ENCODE data around the gene ANGPTL2. TPM values are rescaled to one million over a fixed set of nuclear protein-coding genes. Genes with fewer than 3 reads are reported as not detected.

The ANGPTL2 gene
- total and polyA plus RNA-seq, 2 of the 4 experiments (the other 2 are of a cell fraction) = 9.5 to 25.1 TPM

DNA sequence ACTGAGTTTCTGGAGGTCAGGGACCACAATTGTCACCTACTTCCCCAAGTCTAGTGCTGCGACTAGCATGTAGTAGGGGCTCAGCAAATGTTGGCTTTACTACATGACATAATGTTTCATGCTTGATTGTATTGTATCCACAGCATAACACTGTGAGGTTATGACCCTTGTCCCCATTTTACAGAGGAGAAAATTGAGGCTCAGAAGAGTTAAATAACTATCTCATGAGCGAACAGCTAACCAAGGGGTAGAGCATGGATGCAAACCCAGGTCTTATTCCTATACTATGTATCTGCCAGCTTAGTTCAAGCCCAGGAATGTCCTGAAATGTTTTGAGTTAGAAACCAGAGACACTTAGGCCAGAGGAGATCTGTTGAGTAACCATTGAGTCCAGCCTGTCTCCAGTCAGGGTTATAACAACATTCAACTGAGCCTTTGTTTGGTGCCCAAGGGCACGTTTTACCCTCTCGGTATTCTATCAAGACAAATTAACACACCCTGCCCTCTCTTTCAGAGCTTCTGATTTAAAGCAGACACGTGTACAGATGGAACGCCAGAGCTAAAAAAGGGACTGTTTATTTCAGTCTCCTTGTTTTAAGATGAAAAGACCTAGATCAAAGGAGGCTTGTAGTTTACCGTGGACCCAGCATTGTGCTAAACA, 16.5 kb downstream of the ANGPTL2 start:
- in situ Hi-C loops (cut with MboI; ENCODE audit: low sequenced_read_pairs) = no loop called here
- TF ChIP-seq MAZ (IDR thresholded peaks at IDR 0.05; ENCODE audit: borderline replicate concordance, low read depth, low read length) = no peak
- TF ChIP-seq FOS (IDR thresholded peaks at IDR 0.05; ENCODE audit: low read depth, low read length) = no peak
- TF ChIP-seq CEBPB (IDR thresholded peaks at IDR 0.05; ENCODE audit: low read depth, low read length) = no peak
- TF ChIP-seq, protein P1, sequence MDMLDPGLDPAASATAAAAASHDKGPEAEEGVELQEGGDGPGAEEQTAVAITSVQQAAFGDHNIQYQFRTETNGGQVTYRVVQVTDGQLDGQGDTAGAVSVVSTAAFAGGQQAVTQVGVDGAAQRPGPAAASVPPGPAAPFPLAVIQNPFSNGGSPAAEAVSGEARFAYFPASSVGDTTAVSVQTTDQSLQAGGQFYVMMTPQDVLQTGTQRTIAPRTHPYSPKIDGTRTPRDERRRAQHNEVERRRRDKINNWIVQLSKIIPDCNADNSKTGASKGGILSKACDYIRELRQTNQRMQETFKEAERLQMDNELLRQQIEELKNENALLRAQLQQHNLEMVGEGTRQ (IDR thresholded peaks at IDR 0.05; ENCODE audit: low read depth, low read length) = no peak
- TF ChIP-seq, protein P2, sequence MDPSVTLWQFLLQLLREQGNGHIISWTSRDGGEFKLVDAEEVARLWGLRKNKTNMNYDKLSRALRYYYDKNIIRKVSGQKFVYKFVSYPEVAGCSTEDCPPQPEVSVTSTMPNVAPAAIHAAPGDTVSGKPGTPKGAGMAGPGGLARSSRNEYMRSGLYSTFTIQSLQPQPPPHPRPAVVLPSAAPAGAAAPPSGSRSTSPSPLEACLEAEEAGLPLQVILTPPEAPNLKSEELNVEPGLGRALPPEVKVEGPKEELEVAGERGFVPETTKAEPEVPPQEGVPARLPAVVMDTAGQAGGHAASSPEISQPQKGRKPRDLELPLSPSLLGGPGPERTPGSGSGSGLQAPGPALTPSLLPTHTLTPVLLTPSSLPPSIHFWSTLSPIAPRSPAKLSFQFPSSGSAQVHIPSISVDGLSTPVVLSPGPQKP (IDR thresholded peaks at IDR 0.05; ENCODE audit: borderline replicate concordance, low read depth, low read length) = no peak
- TF ChIP-seq RAD21 (IDR thresholded peaks at IDR 0.05; ENCODE audit: low read length) = no peak
- TF ChIP-seq, protein P3, sequence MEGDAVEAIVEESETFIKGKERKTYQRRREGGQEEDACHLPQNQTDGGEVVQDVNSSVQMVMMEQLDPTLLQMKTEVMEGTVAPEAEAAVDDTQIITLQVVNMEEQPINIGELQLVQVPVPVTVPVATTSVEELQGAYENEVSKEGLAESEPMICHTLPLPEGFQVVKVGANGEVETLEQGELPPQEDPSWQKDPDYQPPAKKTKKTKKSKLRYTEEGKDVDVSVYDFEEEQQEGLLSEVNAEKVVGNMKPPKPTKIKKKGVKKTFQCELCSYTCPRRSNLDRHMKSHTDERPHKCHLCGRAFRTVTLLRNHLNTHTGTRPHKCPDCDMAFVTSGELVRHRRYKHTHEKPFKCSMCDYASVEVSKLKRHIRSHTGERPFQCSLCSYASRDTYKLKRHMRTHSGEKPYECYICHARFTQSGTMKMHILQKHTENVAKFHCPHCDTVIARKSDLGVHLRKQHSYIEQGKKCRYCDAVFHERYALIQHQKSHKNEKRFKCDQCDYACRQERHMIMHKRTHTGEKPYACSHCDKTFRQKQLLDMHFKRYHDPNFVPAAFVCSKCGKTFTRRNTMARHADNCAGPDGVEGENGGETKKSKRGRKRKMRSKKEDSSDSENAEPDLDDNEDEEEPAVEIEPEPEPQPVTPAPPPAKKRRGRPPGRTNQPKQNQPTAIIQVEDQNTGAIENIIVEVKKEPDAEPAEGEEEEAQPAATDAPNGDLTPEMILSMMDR (conservative IDR thresholded peaks at IDR 0.05; ENCODE audit: low read depth, low read length) = no peak
- TF ChIP-seq SMC3 (IDR thresholded peaks at IDR 0.05; ENCODE audit: low read depth, low read length) = no peak
- TF ChIP-seq MXI1 (IDR thresholded peaks at IDR 0.05; ENCODE audit: borderline replicate concordance, low read depth, low read length) = no peak
- no peak for TF ChIP-seq CHD1 (IDR thresholded peaks at IDR 0.05; ENCODE audit: low read depth, low read length)
- no peak for TF ChIP-seq POLR2A (IDR thresholded peaks at IDR 0.05; ENCODE audit: low read depth, low read length)
- TF ChIP-seq MAFK (IDR thresholded peaks at IDR 0.05; ENCODE audit: low read depth, low read length) = no peak
- TF ChIP-seq NFE2L2 (IDR thresholded peaks at IDR 0.05; ENCODE audit: low read depth, low read length) = no peak
- no peak for TF ChIP-seq BHLHE40 (IDR thresholded peaks at IDR 0.05; ENCODE audit: low read depth, low read length)
- TF ChIP-seq RCOR1 (IDR thresholded peaks at IDR 0.05; ENCODE audit: insufficient replicate concordance, low read length) = no peak
- no peak for TF ChIP-seq RFX5 (IDR thresholded peaks at IDR 0.05; ENCODE audit: low read depth, low read length)
- 50% methylated on average over 1 of the region's 7 CpGs; no CpG with 5 or more reads in 1 of the 2 experiments for WGBS, 2 experiments (ENCODE audit: extremely low coverage in 2 of 2, insufficient read length in 1 of 2)

More for the DNA sequence above, 16.5 kb downstream of the ANGPTL2 start:
- Histone ChIP-seq H2AFZ (replicated peaks; ENCODE audit: low read length, poor library complexity) (no peak overlapping the region), H2BK15ac (ENCODE audit: low read depth, low read length) (no peak overlapping the region), H3K4me1 (ENCODE audit: control insufficient read depth, insufficient read depth, low read length) (peaks cover 25% of the 10 kb centered on the region), H3K4me2 (ENCODE audit: low read depth, low read length) (no peak overlapping the region), H4K91ac (ENCODE audit: insufficient read depth, low read depth, low read length) (no peak overlapping the region), H3K9ac (ENCODE audit: low read depth, low read length) (no peak overlapping the region), H3K4me3 (ENCODE audit: insufficient read depth, low read depth, low read length) (no peak overlapping the region), H3K9me3 (ENCODE audit: control insufficient read depth, insufficient read depth, low read length) (no peaks in the 10 kb centered on the region), H3K27ac (ENCODE audit: insufficient read depth, low read length) (no peak overlapping the region), H2BK20ac (ENCODE audit: low read depth, low read length) (no peak overlapping the region), H3K14ac (replicated peaks; ENCODE audit: low read depth, low read length) (no peak overlapping the region), H3K56ac (ENCODE audit: extremely low read depth, insufficient read depth, low read length) (no peak overlapping the region), H3K27me3 (ENCODE audit: control insufficient read depth, insufficient read depth, low read length) (no peaks in the 10 kb centered on the region), H2BK5ac (ENCODE audit: low read depth, low read length, poor library complexity, severe bottlenecking) (no peak overlapping the region), H3K18ac (ENCODE audit: low read depth, low read length) (no peak overlapping the region), H3K79me1 (ENCODE audit: low read depth in 1 of 2, low read length in 2 of 2) (peaks cover 6 to 29% of the 10 kb centered on the region in 2 experiments; a peak in 2 of 4 replicates), H3K23ac (ENCODE audit: low read depth, low read length) (no peak overlapping the region), H4K8ac (ENCODE audit: low read depth in 2 of 2, low read length in 2 of 2) (no peak overlapping the region), H2AK5ac (ENCODE audit: low read depth, low read length) (no peak overlapping the region), H4K5ac (ENCODE audit: low read depth, low read length) (no peak overlapping the region), H3K9me1 (ENCODE audit: insufficient read depth, low read length) (peaks cover 17% of the 10 kb centered on the region), H2AK9ac (replicated peaks; ENCODE audit: low read depth, low read length, poor library complexity) (no peak overlapping the region), H3K36me3 (ENCODE audit: control insufficient read depth, insufficient read depth, low read length) (peaks cover 74% of the 10 kb centered on the region), H2BK120ac (ENCODE audit: low read depth, low read length) (no peak overlapping the region), H3K4ac (ENCODE audit: low read depth, low read length) (no peak overlapping the region), H4K20me1 (ENCODE audit: insufficient read depth, low read length) (peaks cover 45% of the 10 kb centered on the region; the same call in 1 of the 2 replicates)
- POLR2A ChIA-PET (ENCODE audit: unreplicated experiment) = no interaction called here
- intact Hi-C loops (cut with micrococcal nuclease) (no loop called here), dilution Hi-C loops (cut with HindIII; ENCODE audit: low sequenced_read_pairs, unreplicated experiment) (no loop called here)
- ATAC-seq (ENCODE audit: low read depth) (peak; percentile 17; the same call in 1 of the 2 replicates), DNase-seq (no peak)
- CTCF ChIA-PET = interaction anchor here (1.1 kb wide), 1 partner anchor 14 kb away, joined by 3 read pairs; no protein-coding TSS in a partner anchor
- TSS peak; percentile 11 for BruUV-seq (replicated peaks)
